Measurements from ENCODE around the gene MRPL9. TPM values are rescaled to one million over a fixed set of nuclear protein-coding genes. Genes with fewer than 3 reads are reported as not detected.

MRPL9 gene
- total and polyA plus RNA-seq, 10 of the 15 experiments (the other 5 are each of a cell fraction or from before 2014, with no cell fraction given) = 35.7 to 161 (median 110) TPM

DNA sequence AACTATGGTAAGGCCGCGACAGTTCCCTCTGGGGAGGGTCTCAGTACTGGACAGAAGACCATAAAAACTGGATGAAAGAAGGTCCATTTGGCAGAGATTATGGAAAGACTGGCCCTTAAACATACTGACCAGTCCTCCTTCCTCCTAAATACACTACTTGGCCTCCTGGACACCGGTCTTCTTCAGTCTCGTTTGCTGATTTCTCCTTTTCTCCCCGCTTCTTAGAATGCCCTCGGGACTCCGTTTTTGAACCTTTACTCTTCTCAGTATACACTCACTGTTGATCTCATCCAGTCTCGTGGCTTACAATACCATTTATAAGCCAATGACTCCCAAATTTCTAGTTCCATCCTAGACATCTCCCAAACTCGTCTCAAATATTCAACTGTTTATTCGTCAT lies 694 bp upstream of the MRPL9 start:
- Histone ChIP-seq H3K79me2 (ENCODE audit: control insufficient read depth, insufficient read depth, low read length) (peaks cover 12% of the 10 kb centered on the region), H3K4me2 (ENCODE audit: control insufficient read depth, insufficient read depth) (peak overlapping the region; percentile 95), H3K9me3 (replicated peaks; ENCODE audit: control insufficient read depth, insufficient read depth, low read length) (no peaks in the 10 kb centered on the region), H4K20me1 (ENCODE audit: control insufficient read depth, insufficient read depth) (no peaks in the 10 kb centered on the region), H2AFZ (ENCODE audit: control insufficient read depth, low read depth, low read length) (peak overlapping the region; percentile 99), H3K4me3 (peak overlapping the region; percentile 82), H3K27ac (ENCODE audit: control insufficient read depth, insufficient read depth) (peak overlapping the region; percentile 84), H3K36me3 (ENCODE audit: control insufficient read depth in 2 of 2, insufficient read depth in 2 of 2, low read length in 1 of 2) (peaks cover 3 to 14% of the 10 kb centered on the region in 2 experiments; a peak in 3 of 4 replicates), H3K27me3 (replicated peaks in 1 of 2; ENCODE audit: control insufficient read depth in 2 of 2, insufficient read depth in 2 of 2, low read length in 1 of 2) (no peaks in the 10 kb centered on the region), H3K4me1 (ENCODE audit: control insufficient read depth, insufficient read depth, low read length) (no peaks in the 10 kb centered on the region), H3K9ac (ENCODE audit: control insufficient read depth, insufficient read depth, low read length) (peak overlapping the region; percentile 92)
- DNase-seq (ENCODE audit: low read depth, low spot score) = no peak
- intact Hi-C loops (cut with micrococcal nuclease; ENCODE audit: unreplicated experiment) (no loop called here), in situ Hi-C loops (cut with MboI) (no loop called here)
- no peak; the same call in 2 of the 3 replicates for ATAC-seq
- BruUV-seq (replicated peaks) = no TSS peak
- TF ChIP-seq RB1 (IDR thresholded peaks at IDR 0.05; ENCODE audit: borderline replicate concordance) (no peak), RELA (IDR thresholded peaks at IDR 0.05; ENCODE audit: borderline replicate concordance, partially characterized antibody) (no peak), SIN3A (IDR thresholded peaks at IDR 0.05; ENCODE audit: low read depth, low read length) (no peak), ZNF24 (IDR thresholded peaks at IDR 0.05) (no peak), KLF5 (IDR thresholded peaks at IDR 0.05; ENCODE audit: partially characterized antibody) (no peak), HCFC1 (IDR thresholded peaks at IDR 0.05; ENCODE audit: low read length) (no peak)
- TF ChIP-seq, protein P1, sequence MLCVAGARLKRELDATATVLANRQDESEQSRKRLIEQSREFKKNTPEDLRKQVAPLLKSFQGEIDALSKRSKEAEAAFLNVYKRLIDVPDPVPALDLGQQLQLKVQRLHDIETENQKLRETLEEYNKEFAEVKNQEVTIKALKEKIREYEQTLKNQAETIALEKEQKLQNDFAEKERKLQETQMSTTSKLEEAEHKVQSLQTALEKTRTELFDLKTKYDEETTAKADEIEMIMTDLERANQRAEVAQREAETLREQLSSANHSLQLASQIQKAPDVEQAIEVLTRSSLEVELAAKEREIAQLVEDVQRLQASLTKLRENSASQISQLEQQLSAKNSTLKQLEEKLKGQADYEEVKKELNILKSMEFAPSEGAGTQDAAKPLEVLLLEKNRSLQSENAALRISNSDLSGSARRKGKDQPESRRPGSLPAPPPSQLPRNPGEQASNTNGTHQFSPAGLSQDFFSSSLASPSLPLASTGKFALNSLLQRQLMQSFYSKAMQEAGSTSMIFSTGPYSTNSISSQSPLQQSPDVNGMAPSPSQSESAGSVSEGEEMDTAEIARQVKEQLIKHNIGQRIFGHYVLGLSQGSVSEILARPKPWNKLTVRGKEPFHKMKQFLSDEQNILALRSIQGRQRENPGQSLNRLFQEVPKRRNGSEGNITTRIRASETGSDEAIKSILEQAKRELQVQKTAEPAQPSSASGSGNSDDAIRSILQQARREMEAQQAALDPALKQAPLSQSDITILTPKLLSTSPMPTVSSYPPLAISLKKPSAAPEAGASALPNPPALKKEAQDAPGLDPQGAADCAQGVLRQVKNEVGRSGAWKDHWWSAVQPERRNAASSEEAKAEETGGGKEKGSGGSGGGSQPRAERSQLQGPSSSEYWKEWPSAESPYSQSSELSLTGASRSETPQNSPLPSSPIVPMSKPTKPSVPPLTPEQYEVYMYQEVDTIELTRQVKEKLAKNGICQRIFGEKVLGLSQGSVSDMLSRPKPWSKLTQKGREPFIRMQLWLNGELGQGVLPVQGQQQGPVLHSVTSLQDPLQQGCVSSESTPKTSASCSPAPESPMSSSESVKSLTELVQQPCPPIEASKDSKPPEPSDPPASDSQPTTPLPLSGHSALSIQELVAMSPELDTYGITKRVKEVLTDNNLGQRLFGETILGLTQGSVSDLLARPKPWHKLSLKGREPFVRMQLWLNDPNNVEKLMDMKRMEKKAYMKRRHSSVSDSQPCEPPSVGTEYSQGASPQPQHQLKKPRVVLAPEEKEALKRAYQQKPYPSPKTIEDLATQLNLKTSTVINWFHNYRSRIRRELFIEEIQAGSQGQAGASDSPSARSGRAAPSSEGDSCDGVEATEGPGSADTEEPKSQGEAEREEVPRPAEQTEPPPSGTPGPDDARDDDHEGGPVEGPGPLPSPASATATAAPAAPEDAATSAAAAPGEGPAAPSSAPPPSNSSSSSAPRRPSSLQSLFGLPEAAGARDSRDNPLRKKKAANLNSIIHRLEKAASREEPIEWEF (IDR thresholded peaks at IDR 0.05; ENCODE audit: insufficient replicate concordance, low read depth, low read length) = no peak
- TF ChIP-seq, protein P2, sequence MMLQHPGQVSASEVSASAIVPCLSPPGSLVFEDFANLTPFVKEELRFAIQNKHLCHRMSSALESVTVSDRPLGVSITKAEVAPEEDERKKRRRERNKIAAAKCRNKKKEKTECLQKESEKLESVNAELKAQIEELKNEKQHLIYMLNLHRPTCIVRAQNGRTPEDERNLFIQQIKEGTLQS (IDR thresholded peaks at IDR 0.05; ENCODE audit: borderline replicate concordance, extremely low read depth, low read depth, low read length) = no peak
- TF ChIP-seq, protein P3, sequence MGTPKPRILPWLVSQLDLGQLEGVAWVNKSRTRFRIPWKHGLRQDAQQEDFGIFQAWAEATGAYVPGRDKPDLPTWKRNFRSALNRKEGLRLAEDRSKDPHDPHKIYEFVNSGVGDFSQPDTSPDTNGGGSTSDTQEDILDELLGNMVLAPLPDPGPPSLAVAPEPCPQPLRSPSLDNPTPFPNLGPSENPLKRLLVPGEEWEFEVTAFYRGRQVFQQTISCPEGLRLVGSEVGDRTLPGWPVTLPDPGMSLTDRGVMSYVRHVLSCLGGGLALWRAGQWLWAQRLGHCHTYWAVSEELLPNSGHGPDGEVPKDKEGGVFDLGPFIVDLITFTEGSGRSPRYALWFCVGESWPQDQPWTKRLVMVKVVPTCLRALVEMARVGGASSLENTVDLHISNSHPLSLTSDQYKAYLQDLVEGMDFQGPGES (IDR thresholded peaks at IDR 0.05) = no peak
- ChIA-PET POLR2A (interaction anchor here (1.1 to 1.2 kb wide), 2 partner anchors 23 to 67 kb away, joined by 3 to 4 read pairs; no protein-coding TSS in a partner anchor), CTCF (interaction anchor here (1.0 to 2.1 kb wide), 8 partner anchors 9 to 238 kb away, joined by 3 to 10 read pairs (median 4); partner anchors contain the start of gene TDRKH), SMC1A (ENCODE audit: uncharacterized antibody, unreplicated experiment) (interaction anchor here (1.0 to 1.7 kb wide), 5 partner anchors 13 to 80 kb away, joined by 3 to 4 read pairs (median 3); no protein-coding TSS in a partner anchor), RAD21 (ENCODE audit: unreplicated experiment) (interaction anchor here (0.9 to 1.7 kb wide), 7 partner anchors 25 to 320 kb away, joined by 3 to 4 read pairs (median 4); no protein-coding TSS in a partner anchor)
- WGBS (ENCODE audit: insufficient coverage, insufficient replicate concordance, low lambda C conversion rate, missing lambda C conversion rate) = 24% methylated on average over 10 of the region's 10 CpGs
- no peak for FAIRE-seq

Measured in GM12878 (cell line).